Prostate gland (tissue), 2 donors: Measurements from ENCODE around the gene APOL2.
"Not testable (repeated sequence)": the region's sequence is repeated elsewhere in the genome, so short reads cannot be mapped to it uniquely, and the experiment has no call there.

Source experiments
- CTCF ChIP-seq, 4 experiments: fragments of 200-600 bp in 2 of 4; fragments of 450-650 bp in 2 of 4; sonication (generic) in 2 of 4; IDR thresholded peaks; 1 replicate in 3 of 4; 2 replicates in 1 of 4; pipeline ENCODE4 v1.5.1; 2016 to 2019; ENCODE audit warnings: antibody characterized with exemption in 4 of 4, mild to moderate bottlenecking in 2 of 4, moderate library complexity in 2 of 4
- POLR2A ChIP-seq: fragments of 450-650 bp; IDR thresholded peaks from one replicate; pipeline ENCODE4 v1.6.1; 2016; ENCODE audit warnings: antibody characterized with exemption, mild to moderate bottlenecking

DNA sequence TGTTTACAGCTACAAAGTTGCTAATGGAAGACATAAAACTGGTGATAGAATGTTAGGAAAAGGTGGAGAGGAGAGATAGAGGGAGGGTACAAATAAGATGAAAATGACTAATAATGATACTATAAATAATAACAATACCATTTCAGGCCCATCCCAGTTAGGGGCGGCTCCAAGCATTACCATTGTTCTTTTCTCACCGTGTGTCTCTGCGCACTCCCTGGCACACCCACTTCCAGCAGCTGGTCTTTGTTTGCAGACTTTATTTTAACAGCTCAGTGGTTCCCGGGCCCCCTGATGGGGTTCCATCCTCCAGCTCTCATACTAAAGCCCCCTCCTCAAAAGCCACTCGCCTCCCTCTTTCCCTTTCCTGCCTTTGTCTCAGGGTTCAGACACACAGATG lies 38.3 kb downstream of the APOL2 start:
- not testable (repeated sequence) for TF ChIP-seq CTCF (IDR thresholded peaks at IDR 0.05); POLR2A
